GM18505 (cell line): Measurements from ENCODE around the gene ARHGAP45.

Source experiments
- ATAC-seq: cut with Tn5 transposase; IDR thresholded peaks from one replicate; pipeline ENCODE4 v1.9.1; 2021; ENCODE audit not compliant: unreplicated experiment
- POLR2A ChIP-seq: IDR thresholded peaks from 4 replicates; pipeline ENCODE4 v1.6.1; 2011; ENCODE audit warnings: borderline replicate concordance; ENCODE audit not compliant: insufficient read depth, insufficient read length; ENCODE audit errors: extremely low read depth

Gene ARHGAP45

DNA sequence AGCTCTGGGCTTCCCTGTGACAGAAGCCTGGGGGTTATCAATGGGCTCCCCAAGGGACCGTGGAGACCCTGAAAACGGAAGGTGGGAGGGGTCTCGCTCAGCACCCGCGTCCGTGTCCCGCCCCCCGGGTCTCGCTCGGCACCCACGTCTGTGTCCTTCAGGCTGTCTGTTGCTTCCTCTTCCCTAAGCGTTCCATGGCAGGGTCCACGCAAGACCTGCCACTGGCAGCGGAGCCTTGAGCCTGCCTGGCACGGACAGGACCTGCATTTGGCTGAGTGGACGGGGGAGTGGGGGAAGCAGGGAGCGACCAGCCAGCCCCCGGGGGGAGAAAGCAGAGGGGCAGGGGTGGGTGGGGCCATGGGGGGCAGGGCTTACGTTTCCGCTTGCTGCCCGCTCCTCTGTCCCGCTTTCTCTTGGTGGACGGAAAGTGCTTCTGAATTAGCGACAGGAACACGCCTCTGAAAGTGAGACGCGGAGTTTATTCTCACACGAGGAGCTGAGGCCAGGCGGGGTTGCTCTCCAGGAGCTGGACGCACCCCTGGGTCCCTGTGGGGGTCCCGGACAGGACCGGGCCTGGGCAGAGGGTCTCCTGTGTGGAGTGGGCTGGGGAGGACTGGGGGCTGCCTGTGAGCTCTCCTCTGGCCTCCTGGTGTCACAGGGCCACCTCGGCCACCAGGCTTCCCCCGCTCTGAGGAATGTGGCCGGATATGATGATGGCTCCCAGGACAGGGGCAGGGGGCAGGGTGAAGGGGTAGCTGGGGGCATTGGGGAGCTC, 48.9 kb downstream of the ARHGAP45 start:
- no peak for ATAC-seq
- no peak for TF ChIP-seq POLR2A

DNA sequence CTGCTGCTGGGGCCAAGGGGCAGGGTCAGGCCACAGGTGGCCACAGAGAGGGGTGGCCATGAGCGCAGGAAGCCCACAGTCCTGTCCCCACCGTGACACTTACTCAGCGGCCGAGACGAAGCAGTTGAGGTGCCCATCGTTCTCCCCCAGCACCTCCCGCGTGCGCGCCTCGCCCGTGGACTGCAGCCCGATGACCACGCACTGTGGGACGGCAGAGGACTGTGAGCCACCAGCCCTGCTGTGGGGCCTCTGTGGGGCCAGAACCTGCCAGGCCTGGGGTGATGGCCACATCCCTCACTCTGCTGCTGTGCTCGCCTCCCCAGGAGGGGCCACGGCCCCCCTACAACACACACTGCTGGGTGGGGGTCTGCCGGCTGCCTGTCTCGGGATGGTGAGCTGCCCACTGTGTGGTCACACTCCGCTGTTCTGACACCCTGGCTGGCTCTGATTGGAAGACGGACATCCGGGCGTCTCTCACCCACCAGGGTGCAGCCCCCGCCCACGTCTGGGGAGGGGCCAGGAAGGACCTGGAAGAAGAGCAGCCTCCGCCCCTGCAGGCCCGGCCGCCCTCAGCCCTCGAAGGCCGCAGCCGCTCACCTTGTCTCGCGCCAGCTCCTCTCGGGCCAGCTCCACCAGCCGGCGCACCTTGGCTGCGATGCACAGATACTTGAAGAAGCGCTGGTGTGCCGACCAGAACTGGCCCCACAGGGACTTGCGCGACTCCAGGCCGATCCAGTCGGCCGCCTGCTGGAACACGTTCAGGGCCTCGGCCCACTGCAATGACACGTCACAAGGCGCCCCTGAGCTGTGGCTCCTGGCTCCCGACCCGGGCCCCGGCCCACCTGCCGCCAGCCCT, 50.0 kb downstream of the ARHGAP45 start:
- TF ChIP-seq POLR2A: no peak
- ATAC-seq: no peak

DNA sequence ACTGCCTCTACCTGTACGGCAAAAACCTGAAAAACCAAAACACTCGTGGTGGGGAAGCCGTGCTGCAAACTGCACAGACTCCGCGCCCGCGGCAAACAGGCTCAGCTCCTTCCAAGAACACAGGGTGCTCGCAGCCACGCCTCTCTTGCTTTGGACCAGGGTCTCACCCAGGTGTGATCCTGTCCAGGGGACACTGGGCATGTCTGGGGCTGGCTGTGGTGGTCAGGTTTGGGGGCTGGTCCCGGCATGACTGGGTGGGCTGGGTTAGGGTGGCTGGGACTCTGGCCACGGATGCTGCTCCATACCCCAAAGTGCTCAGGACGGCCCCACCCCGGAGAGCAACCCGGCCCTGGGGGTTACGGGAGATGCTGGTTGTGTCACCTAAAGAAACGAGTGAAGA, 50.7 kb downstream of the ARHGAP45 start:
- TF ChIP-seq POLR2A: no peak
- no peak for ATAC-seq

DNA sequence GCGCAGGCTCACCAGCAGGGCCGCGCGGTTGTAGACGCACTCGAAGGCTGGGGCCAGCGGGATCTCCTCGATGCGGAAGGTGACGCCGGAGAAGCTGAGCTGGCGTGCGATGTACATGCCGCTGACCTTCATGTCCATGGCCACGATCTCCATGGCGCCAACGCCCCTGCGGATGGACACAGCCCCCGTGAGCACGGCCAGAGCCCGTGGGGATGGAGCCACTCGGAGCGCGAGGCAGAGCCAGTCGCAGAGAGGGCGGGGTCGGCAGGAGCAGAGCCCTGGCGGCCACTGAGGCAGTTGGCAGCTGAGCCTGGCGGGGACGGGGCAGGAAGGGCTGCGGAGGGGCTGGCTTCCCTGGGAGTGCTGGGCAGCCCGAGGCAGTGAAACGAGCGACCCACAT, 52.0 kb downstream of the ARHGAP45 start:
- no peak for ATAC-seq
- TF ChIP-seq POLR2A: no peak

DNA sequence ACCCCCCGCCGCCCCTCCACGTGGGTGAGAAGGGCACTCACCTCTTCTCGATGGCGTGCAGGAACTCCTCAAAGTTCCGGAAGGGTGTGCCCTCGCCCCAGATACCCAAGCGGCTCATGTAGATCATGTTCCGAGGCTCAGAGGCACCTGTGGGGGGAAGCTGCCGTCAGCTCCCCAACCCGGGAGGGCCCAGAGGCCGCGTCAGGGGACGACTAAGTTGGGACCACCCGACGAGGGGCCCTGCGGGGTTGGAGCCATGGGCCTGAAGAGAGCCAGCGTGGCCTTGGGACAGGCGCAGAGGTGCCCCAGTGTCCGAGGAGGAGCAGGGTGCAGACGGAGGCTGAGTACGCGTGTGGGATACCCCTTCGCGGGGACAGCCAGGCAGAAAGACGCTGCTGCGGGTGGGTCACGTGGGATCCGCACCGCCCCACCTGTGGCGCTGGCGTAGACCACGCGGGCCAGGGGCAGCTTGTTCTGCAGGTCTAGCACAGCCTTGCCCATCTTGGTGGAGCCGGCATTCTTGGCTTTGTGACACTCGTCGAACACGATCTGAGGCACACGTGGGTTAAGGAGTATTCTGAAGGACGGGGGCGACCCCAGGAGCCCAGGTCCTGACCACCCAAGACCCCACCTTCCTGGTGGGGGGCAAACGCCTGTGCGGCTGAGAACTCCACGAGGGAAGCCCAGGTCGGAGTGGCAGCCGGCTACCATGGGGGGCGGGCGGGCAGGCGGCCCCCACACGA, 52.7 kb downstream of the ARHGAP45 start:
- no peak for ATAC-seq
- TF ChIP-seq POLR2A: no peak

DNA sequence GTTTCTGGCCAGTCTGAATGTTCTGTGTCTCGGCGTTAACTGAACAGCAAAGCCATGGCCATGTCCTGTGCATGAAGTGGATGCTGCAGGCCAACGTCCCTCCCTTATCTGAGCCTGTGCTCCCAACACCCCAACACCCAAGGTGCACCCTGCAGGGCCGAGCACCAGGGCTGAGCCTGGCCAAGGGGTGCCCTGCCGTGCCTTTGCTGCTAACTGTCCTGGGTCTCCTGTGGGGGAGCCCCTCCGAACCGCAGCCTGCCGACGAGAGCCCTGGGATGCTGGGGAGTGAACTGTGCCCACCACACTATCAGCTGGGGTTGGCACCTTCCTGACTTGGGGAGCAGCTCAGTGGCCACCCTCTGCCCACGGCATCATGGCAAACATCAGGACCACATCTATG, 54.4 kb downstream of the ARHGAP45 start:
- ATAC-seq: no peak
- TF ChIP-seq POLR2A: no peak

DNA sequence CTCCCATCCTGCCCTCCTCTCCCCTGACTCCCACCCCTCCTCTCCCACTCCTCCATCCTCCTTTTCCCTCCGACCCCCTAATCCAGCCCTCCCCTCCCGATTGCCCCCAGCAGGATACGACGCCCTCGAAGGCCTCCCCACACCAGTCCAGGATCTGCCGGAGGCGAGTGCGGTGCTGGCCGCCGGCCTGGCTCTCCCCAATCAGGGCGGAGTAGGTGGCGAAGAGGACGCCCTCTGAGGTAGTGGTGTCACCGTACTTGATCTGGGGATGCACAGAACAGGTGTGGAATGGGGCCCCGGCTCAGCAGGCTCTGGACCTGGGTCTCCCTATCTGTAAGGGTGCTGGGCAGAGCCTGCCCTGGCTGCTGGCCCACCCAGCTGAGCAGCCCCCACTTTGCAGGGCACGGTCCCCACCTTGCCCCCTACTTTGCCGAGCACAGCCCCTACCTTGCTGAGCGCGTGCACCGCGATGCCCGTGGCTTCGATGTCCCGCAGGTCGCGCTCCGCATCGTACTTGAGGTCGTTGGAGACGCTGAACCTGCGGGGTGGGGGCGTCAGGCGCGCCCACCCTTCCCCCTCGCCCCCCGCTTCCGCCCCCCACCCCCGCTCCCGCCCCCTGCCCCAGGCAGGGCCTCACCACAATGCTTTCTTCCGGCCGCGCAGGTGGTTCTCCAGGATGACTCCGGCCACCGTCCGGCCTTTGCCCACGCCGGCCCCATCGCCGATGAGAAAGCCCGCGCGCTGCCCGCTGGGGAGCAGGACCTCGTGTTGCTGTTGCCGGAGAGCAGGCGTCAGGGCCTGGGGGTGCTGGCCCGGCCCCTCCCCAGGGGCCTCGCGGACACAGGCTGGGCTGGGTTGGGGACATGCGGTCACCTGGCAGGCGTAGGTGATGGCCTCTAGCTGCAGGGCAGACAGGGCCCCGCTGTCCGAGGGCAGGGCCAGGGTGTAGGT, 55.3 kb downstream of the ARHGAP45 start:
- no peak for TF ChIP-seq POLR2A
- no peak for ATAC-seq

DNA sequence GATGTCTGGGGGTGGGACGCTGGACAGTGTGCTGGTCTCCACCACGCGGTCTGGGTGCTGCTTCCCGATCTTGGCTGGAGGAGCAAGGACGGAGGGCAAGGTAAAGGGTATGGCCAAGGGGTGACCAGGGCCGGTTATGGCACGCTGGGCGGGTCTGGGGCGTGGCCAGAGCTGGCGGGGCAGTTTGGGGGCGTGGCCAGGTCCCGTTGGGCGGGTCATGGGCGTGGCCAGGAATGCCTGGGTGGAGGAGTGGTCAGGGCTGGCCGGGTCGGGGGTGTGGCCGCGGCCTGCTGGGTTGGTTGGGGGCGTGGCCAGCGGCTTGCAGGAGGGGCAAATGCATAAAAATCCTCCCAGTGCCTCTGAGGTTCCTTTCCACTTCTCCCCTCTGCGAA, 56.0 kb downstream of the ARHGAP45 start:
- no peak for ATAC-seq

DNA sequence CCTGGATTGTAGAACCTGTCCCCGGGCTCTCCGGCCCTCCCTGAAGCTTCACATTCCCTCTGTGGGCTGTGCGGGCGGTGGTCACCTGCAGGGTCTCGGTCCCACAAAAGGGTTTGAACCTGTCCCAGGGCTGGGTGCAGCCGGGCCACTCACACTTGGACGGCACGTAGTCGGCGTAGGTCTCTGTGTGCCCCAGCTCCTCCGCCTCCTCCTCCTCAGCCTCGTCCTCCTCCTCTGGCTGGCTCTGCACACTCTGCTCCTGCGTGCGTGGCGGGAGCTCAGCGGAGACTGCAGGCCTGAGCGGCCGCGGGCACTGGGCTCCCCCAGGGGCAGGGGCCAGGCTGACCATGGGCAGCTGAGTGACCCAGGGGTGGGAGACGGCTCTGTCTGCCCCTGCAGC, 56.4 kb downstream of the ARHGAP45 start:
- TF ChIP-seq POLR2A: no peak
- no peak for ATAC-seq

More for the DNA sequence above, 56.0 kb downstream of the ARHGAP45 start:
- TF ChIP-seq POLR2A: no peak

DNA sequence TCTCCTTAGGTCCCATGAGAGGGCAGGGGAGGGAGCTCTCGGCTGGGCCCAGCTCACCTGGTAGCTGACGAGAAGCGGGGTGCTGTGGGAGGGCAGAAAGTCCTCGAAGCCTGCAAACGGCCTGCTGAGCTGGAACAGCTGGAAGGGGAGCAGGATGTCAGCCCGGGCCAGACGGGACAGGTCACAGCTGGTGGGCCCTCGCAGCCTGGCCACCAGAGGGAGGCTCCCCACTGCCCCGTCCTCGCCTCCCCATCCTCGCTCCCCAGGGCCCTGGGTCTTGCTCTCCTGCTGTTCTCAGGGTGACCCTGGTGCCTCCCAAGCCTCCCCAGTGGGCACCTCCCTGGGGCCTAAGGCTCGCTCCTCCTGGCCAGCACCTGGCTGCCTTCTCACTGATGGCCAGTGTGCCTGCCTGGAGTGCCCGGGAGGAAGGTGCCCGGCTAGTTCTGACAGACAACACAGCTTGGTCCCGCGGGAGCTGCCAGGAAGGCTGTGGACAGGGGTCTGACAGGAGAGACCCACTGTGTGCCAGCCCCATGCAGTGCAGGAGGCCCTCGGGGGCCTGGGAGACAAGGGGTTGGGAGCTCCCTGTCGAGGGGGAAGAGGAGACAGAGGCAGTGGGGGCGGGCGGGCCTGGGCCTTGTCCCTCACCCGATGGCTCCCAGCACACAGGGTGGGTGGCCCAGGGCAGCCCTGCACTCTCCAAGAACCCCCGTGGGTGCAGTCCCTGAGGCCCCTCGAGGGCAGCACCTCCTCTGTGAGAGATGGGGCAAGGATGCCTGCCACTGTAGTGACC, 57.1 kb downstream of the ARHGAP45 start:
- no peak for TF ChIP-seq POLR2A
- ATAC-seq: no peak

DNA sequence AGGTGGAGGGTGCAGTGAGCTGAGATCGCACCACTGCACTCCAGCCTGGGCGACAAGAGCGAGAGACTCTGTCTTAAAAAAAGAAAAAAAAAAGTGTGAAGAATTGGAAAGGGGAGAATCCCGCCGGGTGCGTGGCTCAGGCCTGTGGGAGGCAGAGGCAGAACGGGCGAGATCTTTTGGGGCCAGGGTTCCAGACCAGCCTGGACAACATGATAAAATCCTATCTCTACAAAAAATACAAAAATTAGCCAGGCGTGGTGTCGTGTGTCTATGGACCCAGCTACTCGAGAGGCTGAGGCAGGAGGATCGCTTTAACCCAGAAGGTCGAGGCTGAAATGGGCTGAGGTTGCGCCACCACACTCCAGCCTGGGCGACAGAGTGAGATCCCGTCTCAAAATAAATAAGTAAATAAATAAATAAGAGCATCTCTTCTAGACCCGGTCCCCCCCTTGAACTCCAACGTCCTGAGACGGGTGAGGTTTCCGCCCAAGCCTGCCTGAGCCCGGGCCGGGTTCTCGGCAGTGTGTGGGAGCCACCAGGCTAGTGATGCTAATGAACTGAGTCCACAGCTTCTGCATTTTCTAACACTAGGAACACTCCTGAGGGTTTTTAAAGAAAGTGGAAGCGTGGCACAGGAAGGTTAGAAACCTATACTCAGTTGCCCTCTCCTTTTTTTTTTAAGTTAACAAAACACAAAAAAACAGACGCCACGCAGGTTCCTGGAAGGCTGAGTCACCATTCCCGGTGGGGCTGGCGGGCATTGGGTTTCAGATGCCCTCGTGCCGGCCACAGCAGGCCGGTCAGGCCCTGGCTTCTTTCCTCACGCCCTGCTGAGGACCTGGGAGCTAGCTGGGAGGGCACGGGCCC, 58.9 kb downstream of the ARHGAP45 start:
- no peak for TF ChIP-seq POLR2A
- ATAC-seq: no peak

DNA sequence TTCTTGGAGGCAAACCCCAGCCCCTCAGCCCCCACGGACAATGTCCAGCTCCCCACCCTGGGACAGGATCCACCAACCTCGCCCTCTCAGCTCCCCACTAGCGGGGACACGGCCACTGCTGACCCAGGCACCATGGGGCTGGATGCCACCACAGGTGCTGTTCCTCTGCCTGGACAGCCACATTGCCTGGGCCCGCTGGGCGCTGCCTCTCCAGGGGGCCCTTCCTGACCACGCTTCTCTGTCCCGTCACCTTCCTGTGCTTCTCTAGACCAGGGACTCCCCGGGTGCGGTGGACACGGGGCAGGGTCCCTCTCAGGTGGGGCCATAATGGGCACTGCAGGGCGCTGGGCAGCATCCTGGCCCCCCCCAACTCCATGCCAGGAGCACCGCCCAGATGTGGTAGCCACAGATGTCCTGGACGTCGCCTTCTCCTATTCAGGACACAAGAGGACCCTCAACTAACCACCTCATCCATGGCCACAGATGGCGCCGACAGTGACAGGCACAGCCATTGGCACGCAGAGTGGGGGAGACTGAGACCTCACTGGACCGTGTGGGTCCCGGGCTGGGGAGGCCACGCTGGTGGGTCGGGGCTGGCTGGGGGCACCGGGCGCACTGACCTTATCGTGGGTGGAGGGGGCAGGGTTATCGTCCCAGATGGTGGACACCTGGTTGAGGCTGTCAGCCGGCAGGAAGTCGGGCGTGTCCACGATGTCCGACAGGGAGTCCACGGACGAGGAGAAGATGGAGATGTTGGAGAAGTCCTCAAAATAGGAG, 60.2 kb downstream of the ARHGAP45 start:
- no peak for ATAC-seq
- no peak for TF ChIP-seq POLR2A
